GM18498 (cell line): ENCODE results near the gene DIDO1.
"Not testable (repeated sequence)": the region's sequence is repeated elsewhere in the genome, so short reads cannot be mapped to it uniquely, and the experiment has no call there.

Source experiments
- ATAC-seq: cut with Tn5 transposase; IDR thresholded peaks from one replicate; pipeline ENCODE4 v1.9.1; 2021; ENCODE audit warnings: mild to moderate bottlenecking, moderate library complexity; ENCODE audit not compliant: unreplicated experiment

Gene DIDO1

DNA sequence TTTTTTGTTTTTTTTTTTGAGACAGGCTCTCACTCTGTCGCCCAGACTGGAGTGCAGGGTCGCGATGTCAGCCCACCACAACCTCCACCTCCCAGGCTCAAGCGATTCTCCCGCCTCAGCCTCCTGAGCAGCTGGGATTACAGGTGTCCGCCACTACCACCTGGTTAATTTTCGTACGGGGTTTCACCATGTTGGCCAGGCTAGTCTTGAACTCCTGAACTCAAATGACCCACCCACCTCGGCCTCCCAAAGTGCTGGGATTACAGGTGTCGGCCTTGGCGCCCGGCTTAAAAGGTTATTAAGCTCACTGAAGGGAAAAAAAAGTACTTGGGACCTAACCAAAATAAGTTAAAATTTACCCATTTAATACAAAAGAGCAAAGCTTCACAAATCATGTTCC is 66.6 kb downstream of the DIDO1 start:
- no peak for ATAC-seq

DNA sequence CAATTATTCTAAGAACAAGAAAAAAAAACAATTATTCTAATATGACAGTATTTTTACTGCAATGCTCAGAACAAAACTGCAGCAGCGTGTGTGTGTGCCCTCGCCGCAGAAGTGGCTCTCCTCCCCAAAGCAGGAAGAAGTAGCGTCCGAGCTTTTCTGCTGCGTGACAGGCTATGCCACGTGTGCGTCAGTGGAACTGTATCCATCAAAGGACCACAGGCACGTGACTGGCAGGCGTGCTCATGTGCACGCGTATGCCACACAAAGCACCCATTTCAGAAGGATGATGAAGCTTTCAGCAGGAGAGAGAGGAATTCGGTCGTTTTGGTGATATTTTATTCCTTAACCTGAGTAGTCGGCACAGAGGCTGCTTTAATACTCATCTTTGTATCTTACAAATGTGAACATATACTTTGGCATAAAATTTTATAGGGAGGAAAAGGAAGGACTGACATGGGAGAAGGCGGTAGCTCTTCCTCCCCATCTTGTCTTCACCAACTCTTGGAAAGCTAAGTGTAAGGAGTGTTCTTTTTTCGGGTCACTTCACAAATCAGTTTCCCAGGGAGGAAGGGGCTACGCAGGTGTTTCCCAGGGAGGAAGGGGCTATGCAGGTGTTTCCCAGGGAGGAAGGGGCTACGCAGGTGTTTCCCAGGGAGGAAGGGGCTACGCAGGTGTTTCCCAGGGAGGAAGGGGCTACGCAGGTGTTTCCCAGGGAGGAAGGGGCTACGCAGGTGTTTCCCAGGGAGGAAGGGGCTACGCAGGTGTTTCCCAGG is 68.1 kb downstream of the DIDO1 start:
- no peak for ATAC-seq

DNA sequence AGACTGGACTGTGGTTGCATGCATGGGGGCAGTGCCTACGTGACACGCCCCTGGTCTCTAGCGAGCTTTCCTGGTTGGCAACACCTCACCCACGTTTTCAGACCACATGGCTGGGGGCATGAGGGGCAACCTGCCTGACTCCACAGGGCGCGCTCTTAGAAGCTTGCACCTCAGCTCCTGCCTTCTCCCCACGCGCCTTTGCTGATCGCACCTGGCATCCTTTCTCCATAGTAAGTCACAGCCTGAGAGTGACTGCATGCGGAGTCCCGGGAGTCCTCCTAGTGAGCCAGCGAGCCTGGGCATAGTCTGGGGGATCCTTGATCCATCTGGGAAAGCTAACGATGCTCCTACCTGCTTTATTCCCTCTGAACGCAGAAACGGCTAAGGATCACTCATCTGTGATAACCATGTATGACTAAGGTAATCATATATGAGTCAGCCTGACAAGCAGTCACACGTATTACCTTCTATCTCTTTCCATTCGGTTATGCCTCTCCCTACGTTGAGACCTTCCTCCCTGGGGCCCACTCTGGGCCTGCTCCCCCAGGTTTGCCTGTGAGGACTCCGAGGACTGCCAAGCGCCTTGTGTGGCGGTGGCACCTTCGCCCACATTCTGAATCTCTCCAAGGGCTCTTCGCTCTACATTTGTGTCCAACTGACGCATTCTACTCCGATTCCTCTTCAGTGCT is 69.2 kb downstream of the DIDO1 start:
- ATAC-seq: no peak

- no peak for ATAC-seq
These were observed 71.2 kb downstream of the DIDO1 start for GRCh38 chr20:62855120-62855519.

GRCh38 chr20:62854121-62854520 is 72.2 kb downstream of the DIDO1 start:
- ATAC-seq: no peak

- ATAC-seq: not testable (repeated sequence)
These were observed 73.0 kb downstream of the DIDO1 start for GRCh38 chr20:62853304-62853703.

- ATAC-seq: no peak
These were observed 73.5 kb downstream of the DIDO1 start for GRCh38 chr20:62852841-62853240.

DNA sequence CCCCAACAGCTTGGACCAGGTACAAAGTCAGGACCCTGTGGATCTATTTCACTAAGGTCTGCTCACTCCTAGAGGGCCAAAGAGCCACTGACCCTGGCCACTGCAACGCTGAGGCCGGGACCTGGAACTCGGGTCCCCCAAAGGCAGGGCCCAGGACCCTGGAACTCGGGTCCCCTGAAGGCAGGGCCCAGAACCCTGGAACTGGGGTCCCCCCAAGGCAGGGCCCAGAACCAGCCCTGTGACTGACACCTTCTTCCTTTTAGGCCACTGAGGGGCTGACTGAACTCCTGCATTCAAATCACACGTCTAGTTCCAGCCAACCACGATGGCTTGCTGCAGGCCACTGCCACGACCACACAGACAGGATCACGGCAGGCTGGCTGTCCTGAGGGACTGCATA is 74.1 kb downstream of the DIDO1 start:
- no peak for ATAC-seq

- no peak for ATAC-seq
These were observed 75.9 kb downstream of the DIDO1 start for GRCh38 chr20:62850333-62850974.

DNA sequence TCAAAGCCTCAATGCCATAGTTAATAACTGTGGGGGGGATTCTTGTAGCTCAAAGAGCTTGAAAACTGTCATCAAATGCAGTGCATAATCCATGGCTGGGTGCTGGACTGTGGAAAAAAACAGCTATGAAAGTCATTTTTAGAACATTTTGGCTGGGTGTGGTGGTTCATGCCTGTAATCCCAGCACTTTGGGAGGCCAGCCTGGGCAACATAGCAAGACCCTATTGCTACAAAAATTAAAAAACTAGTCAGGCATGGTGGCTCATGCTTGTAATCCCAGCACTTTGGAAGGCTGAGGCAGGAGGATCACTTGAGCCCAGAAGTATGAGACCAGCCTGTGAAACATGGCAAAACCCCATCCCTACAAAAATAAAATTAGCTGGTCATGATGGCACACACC is 76.9 kb downstream of the DIDO1 start:
- no peak for ATAC-seq

- ATAC-seq: not testable (repeated sequence)
These were observed 77.4 kb downstream of the DIDO1 start for GRCh38 chr20:62848917-62849316.

DNA sequence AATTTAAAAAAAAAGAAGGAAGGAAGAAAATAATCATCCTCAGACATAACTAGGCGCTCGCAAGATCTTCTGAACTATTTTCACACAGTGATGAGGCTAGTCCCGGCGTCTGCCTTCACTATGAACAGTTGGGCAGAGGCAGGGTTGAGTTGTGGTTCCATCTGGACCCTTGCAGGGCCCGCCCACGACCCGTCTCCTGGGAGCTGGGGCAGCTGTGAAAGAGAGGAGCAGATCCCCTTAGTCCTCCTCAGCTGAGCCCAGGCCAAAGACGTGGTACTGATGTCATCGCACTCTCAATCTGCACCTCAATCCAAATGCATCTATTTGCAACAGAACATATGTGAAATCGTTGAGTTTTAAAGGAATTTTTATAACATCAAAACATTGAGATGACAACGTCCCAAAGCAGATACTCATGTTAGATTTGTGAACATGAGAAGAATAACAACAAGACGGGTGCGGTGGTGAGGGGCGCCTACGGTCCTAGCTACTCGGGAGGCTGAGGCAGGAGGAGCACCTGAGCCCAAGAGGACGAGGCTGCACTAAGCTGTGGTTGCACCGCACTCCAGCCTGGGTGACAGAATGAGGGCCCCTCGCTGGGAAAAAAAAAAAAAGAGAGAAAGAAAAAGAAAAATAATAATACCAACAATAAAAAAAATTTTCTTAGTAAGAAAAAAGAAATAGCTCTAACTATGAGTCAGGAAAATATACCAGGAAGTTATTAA is 80.0 kb downstream of the DIDO1 start:
- ATAC-seq: no peak

GRCh38 chr20:62845416-62846160 is 80.7 kb downstream of the DIDO1 start:
- no peak for ATAC-seq

GRCh38 chr20:62844182-62844581 is 82.1 kb downstream of the DIDO1 start:
- ATAC-seq: no peak

- no peak for ATAC-seq
These were observed 82.6 kb downstream of the DIDO1 start for GRCh38 chr20:62843656-62844055.

GRCh38 chr20:62841705-62842212 is 84.5 kb downstream of the DIDO1 start:
- ATAC-seq: no peak

DNA sequence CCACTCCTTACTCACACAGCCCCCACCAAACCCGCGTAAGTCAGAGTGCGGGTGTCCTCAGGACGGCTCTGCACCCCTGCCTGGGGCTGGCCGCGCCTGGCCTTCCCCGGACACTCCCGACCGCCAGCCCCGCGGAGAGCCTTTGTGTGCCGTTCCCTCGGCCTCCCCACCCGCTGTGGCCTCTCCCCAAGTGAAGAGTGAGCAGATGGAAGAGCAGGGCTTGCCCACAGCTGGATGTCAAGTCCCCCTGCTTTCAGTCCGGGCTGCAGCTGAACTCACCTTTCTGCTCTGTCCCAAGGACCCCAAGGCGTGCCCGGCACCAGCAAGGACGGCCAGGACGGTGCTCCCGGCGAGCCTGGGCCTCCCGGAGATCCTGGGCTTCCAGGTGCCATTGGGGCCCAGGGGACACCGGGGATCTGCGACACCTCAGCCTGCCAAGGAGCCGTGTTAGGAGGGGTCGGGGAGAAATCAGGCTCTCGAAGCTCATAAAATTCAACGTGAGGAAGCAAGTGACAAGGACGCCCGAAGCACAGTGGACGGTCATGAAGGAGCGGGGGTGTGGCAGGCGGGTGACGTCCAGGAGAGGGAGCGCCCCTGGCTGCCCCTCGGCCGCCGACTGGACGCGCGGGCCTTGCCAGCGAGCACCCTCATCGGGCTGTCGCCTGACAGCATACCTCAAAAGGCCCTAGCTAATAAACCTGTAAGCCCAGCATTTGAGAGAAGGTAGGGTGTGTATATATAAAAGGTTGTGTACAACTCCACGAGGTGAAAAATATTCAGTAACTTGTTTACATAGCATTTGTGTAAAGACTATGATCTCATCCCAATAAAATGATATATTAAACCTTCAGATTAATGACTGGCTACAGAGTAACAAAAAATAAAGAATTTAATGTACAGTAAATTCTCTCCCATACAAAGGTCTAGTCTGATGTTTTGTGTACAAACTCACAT is 85.8 kb downstream of the DIDO1 start:
- no peak for ATAC-seq

DNA sequence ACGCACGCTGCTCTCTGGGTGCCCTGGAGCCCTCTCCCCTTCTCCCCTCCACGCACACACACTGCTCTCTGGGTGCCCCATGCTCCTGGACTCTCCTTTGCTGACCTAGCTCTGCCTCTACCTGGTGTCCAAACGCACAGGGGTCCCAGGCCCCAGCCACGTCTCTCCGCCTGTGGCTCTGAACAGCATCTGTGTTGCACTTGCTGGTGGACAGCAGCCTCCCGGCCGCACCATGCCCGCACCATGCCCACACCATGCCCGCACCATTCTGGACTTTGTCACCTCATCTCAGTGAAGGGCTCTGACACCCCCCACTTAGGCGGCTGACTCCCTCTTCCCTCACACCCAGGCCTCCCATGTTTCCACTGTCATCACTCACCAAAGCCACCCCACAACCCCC is 86.5 kb downstream of the DIDO1 start:
- ATAC-seq: no peak

- no peak for ATAC-seq
These were observed 87.0 kb downstream of the DIDO1 start for GRCh38 chr20:62839261-62839660.
